Calu3 (cell line): ENCODE measurements around the gene ZG16B. TPM values are rescaled to one million over a fixed set of nuclear protein-coding genes. Genes with fewer than 3 reads are reported as not detected.

Source experiments
- BruUV-seq: library from RNA; stranded (reverse); fragments of 400-500 nt; replicated peaks from 2 replicates; lab custom pipeline; 2021; lab: Mats Ljungman, UMichigan
- CTCF ChIA-PET: fragments of 300-600 bp; sonication (Branson Sonifier 250); formaldehyde crosslinking; loops from one replicate; lab custom pipeline; 2022; ENCODE audit warnings: antibody characterized with exemption; lab: Charles Lee
- DNase-seq: peaks from one replicate; pipeline ENCODE4 v3.0.0; 2022
- H3K27ac Mint-ChIP-seq: one replicate; pipeline ENCODE4 v1.8.0; 2022; ENCODE audit warnings: mixed read lengths; ENCODE audit not compliant: unreplicated experiment
- H3K27me3 Mint-ChIP-seq: one replicate; pipeline ENCODE4 v1.8.0; 2022; ENCODE audit warnings: mixed read lengths; ENCODE audit not compliant: unreplicated experiment
- H3K36me3 Mint-ChIP-seq: one replicate; pipeline ENCODE4 v1.8.0; 2022; ENCODE audit warnings: mild to moderate bottlenecking, moderate library complexity, mixed read lengths; ENCODE audit not compliant: insufficient read depth, unreplicated experiment
- H3K4me1 Mint-ChIP-seq: one replicate; pipeline ENCODE4 v1.8.0; 2022; ENCODE audit warnings: mild to moderate bottlenecking, low read depth, mixed read lengths; ENCODE audit not compliant: unreplicated experiment
- H3K4me3 Mint-ChIP-seq: one replicate; pipeline ENCODE4 v1.8.0; 2022; ENCODE audit warnings: mild to moderate bottlenecking, low read depth, moderate library complexity, mixed read lengths; ENCODE audit not compliant: unreplicated experiment
- H3K9me3 Mint-ChIP-seq: one replicate; pipeline ENCODE4 v1.8.0; 2022; ENCODE audit warnings: low read depth, mixed read lengths; ENCODE audit not compliant: unreplicated experiment
- CTCF ChIP-seq: fragments of 200-600 bp; IDR thresholded peaks from one replicate; pipeline ENCODE4 v1.8.0; 2022; ENCODE audit warnings: antibody characterized with exemption; ENCODE audit not compliant: unreplicated experiment
- intact Hi-C: fragments of 100-400 bp; cut with micrococcal nuclease; formaldehyde crosslinking; loops from one replicate; pipeline ENCODE4 v1.10.0; 2022; ENCODE audit not compliant: unreplicated experiment
- total RNA-seq: library from RNA; stranded (reverse); gene quantifications from 2 replicates; pipeline ENCODE4 v1.2.3, GENCODE V29; 2022

Gene ZG16B
- total RNA-seq, 1 experiment from 2014 or later: 10.3 TPM

- no TSS peak for BruUV-seq
- Mint-ChIP-seq H3K4me3 (no peak overlapping the region), H3K9me3 (no peaks in the 10 kb centered on the region), H3K4me1 (no peaks in the 10 kb centered on the region), H3K27ac (no peak overlapping the region), H3K36me3 (no peaks in the 10 kb centered on the region), H3K27me3 (no peaks in the 10 kb centered on the region)
- intact Hi-C loops: no loop called here
- CTCF ChIA-PET: interaction anchor here (0.5 kb wide), 1 partner anchor 490 kb away, joined by 4 read pairs; no protein-coding TSS in a partner anchor
- TF ChIP-seq CTCF: no peak
- DNase-seq: no peak
Measured at GRCh38 chr16:2828876-2829430, 1.1 kb upstream of the ZG16B start.

GRCh38 chr16:2830355-2830695 lies 222 bp downstream of the ZG16B start:
- intact Hi-C loops: no loop called here

GRCh38 chr16:2831203-2831602 lies 1.1 kb downstream of the ZG16B start:
- Mint-ChIP-seq H3K9me3 (no peaks in the 10 kb centered on the region), H3K27me3 (no peaks in the 10 kb centered on the region), H3K27ac (no peak overlapping the region), H3K36me3 (peaks cover 7% of the 10 kb centered on the region), H3K4me1 (peaks cover 18% of the 10 kb centered on the region), H3K4me3 (no peak overlapping the region)
- TF ChIP-seq CTCF: no peak
- BruUV-seq: no TSS peak
- CTCF ChIA-PET: no interaction called here
- intact Hi-C loops: no loop called here
- DNase-seq: no peak

More at GRCh38 chr16:2830355-2830695, 222 bp downstream of the ZG16B start:
- Mint-ChIP-seq H3K4me3 (no peak overlapping the region), H3K27me3 (no peaks in the 10 kb centered on the region), H3K9me3 (no peaks in the 10 kb centered on the region), H3K36me3 (no peaks in the 10 kb centered on the region), H3K27ac (no peak overlapping the region), H3K4me1 (peaks cover 11% of the 10 kb centered on the region)
- TF ChIP-seq CTCF: no peak
- DNase-seq: no peak
- CTCF ChIA-PET: no interaction called here
- BruUV-seq: TSS peak; percentile 86

GRCh38 chr16:2833776-2834175 lies 3.7 kb downstream of the ZG16B start:
- Mint-ChIP-seq H3K27ac (no peak overlapping the region), H3K4me1 (peaks cover 43% of the 10 kb centered on the region), H3K9me3 (no peaks in the 10 kb centered on the region), H3K36me3 (peaks cover 24% of the 10 kb centered on the region), H3K4me3 (no peak overlapping the region), H3K27me3 (no peaks in the 10 kb centered on the region)
- CTCF ChIA-PET: no interaction called here
- no TSS peak for BruUV-seq
- no peak for DNase-seq
- intact Hi-C loops: no loop called here
- no peak for TF ChIP-seq CTCF
